GM10847 (cell line): Measurements from ENCODE around the gene TMEM184A.

Source experiments
- POLR2A ChIP-seq: IDR thresholded peaks from 2 replicates; pipeline ENCODE4 v1.6.1; 2011; ENCODE audit not compliant: insufficient read length; ENCODE audit errors: extremely low read depth

Gene TMEM184A

GRCh38 chr7:1514995-1515401 is 41.0 kb downstream of the TMEM184A start:
- no peak for TF ChIP-seq POLR2A

GRCh38 chr7:1514407-1514806 is 41.6 kb downstream of the TMEM184A start:
- TF ChIP-seq POLR2A: no peak

GRCh38 chr7:1513657-1514095 is 42.3 kb downstream of the TMEM184A start:
- TF ChIP-seq POLR2A: no peak

- no peak for TF ChIP-seq POLR2A
These were observed 43.0 kb downstream of the TMEM184A start for GRCh38 chr7:1512781-1513656.

- no peak for TF ChIP-seq POLR2A
These were observed 44.3 kb downstream of the TMEM184A start for GRCh38 chr7:1511444-1512422.

- TF ChIP-seq POLR2A: no peak
These were observed 45.2 kb downstream of the TMEM184A start for GRCh38 chr7:1510780-1511154.

GRCh38 chr7:1509226-1509625 is 46.8 kb downstream of the TMEM184A start:
- TF ChIP-seq POLR2A: no peak

- no peak for TF ChIP-seq POLR2A
These were observed 47.7 kb downstream of the TMEM184A start for GRCh38 chr7:1508277-1508758.

GRCh38 chr7:1505731-1506550 is 50.1 kb downstream of the TMEM184A start:
- TF ChIP-seq POLR2A: no peak

- peak; percentile 54 for TF ChIP-seq POLR2A
These were observed 51.9 kb downstream of the TMEM184A start, which contains the start of gene INTS1 for GRCh38 chr7:1503816-1504775. Gene INTS1 (minus strand): TSS chr7:1504389. CDS start chr7:1503960, 429 bp downstream.

- no peak for TF ChIP-seq POLR2A
These were observed 52.6 kb downstream of the TMEM184A start for GRCh38 chr7:1503390-1503789.

GRCh38 chr7:1502845-1503244 is 53.2 kb downstream of the TMEM184A start:
- TF ChIP-seq POLR2A: no peak

GRCh38 chr7:1501487-1502270 is 54.3 kb downstream of the TMEM184A start:
- no peak for TF ChIP-seq POLR2A
